SW 1271 (cell line): Measurements from ENCODE around the gene BPIFB2.
"Not testable (repeated sequence)": the region's sequence is repeated elsewhere in the genome, so short reads cannot be mapped to it uniquely, and the experiment has no call there.

Experiments used
- DNase-seq, 2 experiments: peaks; one replicate each; lab custom pipeline; 2025; lab: John Stamatoyannopoulos, UW

The BPIFB2 gene

GRCh38 chr20:33034901-33035492, 27.5 kb downstream of the BPIFB2 start:
- no peak for DNase-seq

- no peak for DNase-seq
Observed at GRCh38 chr20:33037456-33037855, 30.0 kb downstream of the BPIFB2 start.

GRCh38 chr20:33038243-33038642, 30.7 kb downstream of the BPIFB2 start:
- no peak for DNase-seq

- DNase-seq, result no peak
Observed at GRCh38 chr20:33042430-33042829, 34.9 kb downstream of the BPIFB2 start.

- DNase-seq, result no peak
Observed at GRCh38 chr20:33042983-33043730, 35.7 kb downstream of the BPIFB2 start.

GRCh38 chr20:33043731-33044181, 36.3 kb downstream of the BPIFB2 start:
- no peak for DNase-seq

GRCh38 chr20:33045129-33045721, 37.7 kb downstream of the BPIFB2 start:
- not testable (repeated sequence) for DNase-seq

- no peak for DNase-seq
Observed at GRCh38 chr20:33046412-33046811, 38.9 kb downstream of the BPIFB2 start.

- no peak for DNase-seq
Observed at GRCh38 chr20:33051333-33051732, 43.8 kb downstream of the BPIFB2 start.

- no peak for DNase-seq
Observed at GRCh38 chr20:33053291-33054106, 46.0 kb downstream of the BPIFB2 start, which contains the start of gene BPIFB3. Gene BPIFB3 (plus strand): TSS chr20:33053903. CDS start chr20:33055436, 1,533 bp downstream.

GRCh38 chr20:33054381-33054780, 46.9 kb downstream of the BPIFB2 start:
- DNase-seq, result no peak

GRCh38 chr20:33054791-33055190, 47.3 kb downstream of the BPIFB2 start:
- no peak for DNase-seq

- no peak for DNase-seq
Observed at GRCh38 chr20:33059136-33059535, 51.6 kb downstream of the BPIFB2 start.

GRCh38 chr20:33059741-33060390, 52.4 kb downstream of the BPIFB2 start:
- DNase-seq, result no peak

- DNase-seq, result no peak
Observed at GRCh38 chr20:33061658-33062028, 54.1 kb downstream of the BPIFB2 start.

- no peak for DNase-seq
Observed at GRCh38 chr20:33062105-33062824, 54.8 kb downstream of the BPIFB2 start.

- no peak for DNase-seq
Observed at GRCh38 chr20:33062825-33063149, 55.3 kb downstream of the BPIFB2 start.

GRCh38 chr20:33063271-33063670, 55.8 kb downstream of the BPIFB2 start:
- no peak for DNase-seq

GRCh38 chr20:33064572-33065287, 57.2 kb downstream of the BPIFB2 start:
- no peak for DNase-seq

GRCh38 chr20:33065785-33066184, 58.3 kb downstream of the BPIFB2 start:
- DNase-seq, result no peak

GRCh38 chr20:33067806-33068205, 60.3 kb downstream of the BPIFB2 start:
- no peak for DNase-seq
